CD8-positive, alpha-beta memory T cell (primary cell): ENCODE results near the gene ANXA1. TPM values are rescaled to one million over a fixed set of nuclear protein-coding genes. Genes with fewer than 3 reads are reported as not detected.

Experiments used
- CTCF ChIA-PET: fragments of 350-600 bp; sonication (Branson Sonifier 250); formaldehyde crosslinking; loops from one replicate; lab custom pipeline; 2021; ENCODE audit warnings: antibody characterized with exemption; lab: Charles Lee
- POLR2A ChIA-PET: fragments of 350-600 bp; sonication (Branson Sonifier 250); formaldehyde crosslinking; loops from one replicate; lab custom pipeline; 2021; ENCODE audit warnings: antibody characterized with exemption; lab: Charles Lee
- DNase-seq, 5 donors: peaks; one replicate each; pipeline versions ENCODE4 v3.0.0 to v3.0.0-alpha.2; 2020 to 2022; ENCODE audit warnings: mixed read lengths in 1 of 5
- H3K27ac ChIP-seq: one replicate; pipeline ENCODE4 v1.7.0; 2013; ENCODE audit warnings: low read depth, mild to moderate bottlenecking, low read length, moderate library complexity
- H3K27me3 ChIP-seq: 2 replicates; pipeline ENCODE4 v1.7.0; 2013; ENCODE audit warnings: low read length, mild to moderate bottlenecking; ENCODE audit not compliant: insufficient read depth, poor library complexity, severe bottlenecking
- H3K36me3 ChIP-seq: 2 replicates; pipeline ENCODE4 v1.7.0; 2013; ENCODE audit warnings: mild to moderate bottlenecking, low read length, moderate library complexity; ENCODE audit not compliant: insufficient read depth
- H3K4me1 ChIP-seq: 2 replicates; pipeline ENCODE4 v1.7.0; 2013; ENCODE audit warnings: mild to moderate bottlenecking, low read length, moderate library complexity; ENCODE audit not compliant: insufficient read depth
- H3K4me3 ChIP-seq: 2 replicates; pipeline ENCODE4 v1.7.0; 2013; ENCODE audit warnings: mild to moderate bottlenecking, low read length
- H3K9me3 ChIP-seq: 2 replicates; pipeline ENCODE4 v1.7.0; 2013; ENCODE audit warnings: mild to moderate bottlenecking, low read length
- H3K27ac Mint-ChIP-seq, 8 donors: one replicate each; pipeline ENCODE4 v1.8.0; 2020 to 2021; ENCODE audit warnings: mixed read lengths in 8 of 8, mild to moderate bottlenecking in 6 of 8, inconsistent platforms in 3 of 8, moderate library complexity in 3 of 8
- H3K27me3 Mint-ChIP-seq, 2 donors: one replicate each; pipeline ENCODE4 v1.8.0; 2020 to 2021; ENCODE audit warnings: mixed read lengths in 2 of 2, mild to moderate bottlenecking in 1 of 2, moderate library complexity in 1 of 2
- H3K36me3 Mint-ChIP-seq, 3 donors: one replicate each; pipeline ENCODE4 v1.8.0; 2020 to 2021; ENCODE audit warnings: mixed read lengths in 3 of 3, inconsistent platforms in 1 of 3, mild to moderate bottlenecking in 1 of 3
- H3K4me1 Mint-ChIP-seq, 3 donors: one replicate each; pipeline ENCODE4 v1.8.0; 2020 to 2021; ENCODE audit warnings: mixed read lengths in 3 of 3, inconsistent platforms in 1 of 3, mild to moderate bottlenecking in 1 of 3
- H3K4me3 Mint-ChIP-seq, 7 donors: one replicate each; pipeline ENCODE4 v1.8.0; 2020 to 2021; ENCODE audit warnings: mixed read lengths in 7 of 7, mild to moderate bottlenecking in 6 of 7, moderate library complexity in 4 of 7, inconsistent platforms in 2 of 7
- H3K9me3 Mint-ChIP-seq, 5 donors: one replicate each; pipeline ENCODE4 v1.8.0; 2020 to 2022; ENCODE audit warnings: mixed read lengths in 5 of 5, mild to moderate bottlenecking in 3 of 5, moderate library complexity in 2 of 5, inconsistent platforms in 1 of 5
- polyA plus RNA-seq: library from polyadenylated mRNA; unstranded; fragments of 300-500 nt; fragmentation: Illumina TruSeq; gene quantifications from one replicate; pipeline ENCODE4 v1.2.3, GENCODE V29; 2021
- total RNA-seq, 2 experiments: library from RNA; stranded (reverse); gene quantifications; one replicate each; pipeline ENCODE4 v1.2.3, GENCODE V29; 2021

The ANXA1 gene
- total and polyA plus RNA-seq, 3 experiments from 2014 or later = 87.7 to 517 (median 93.2) TPM

DNA sequence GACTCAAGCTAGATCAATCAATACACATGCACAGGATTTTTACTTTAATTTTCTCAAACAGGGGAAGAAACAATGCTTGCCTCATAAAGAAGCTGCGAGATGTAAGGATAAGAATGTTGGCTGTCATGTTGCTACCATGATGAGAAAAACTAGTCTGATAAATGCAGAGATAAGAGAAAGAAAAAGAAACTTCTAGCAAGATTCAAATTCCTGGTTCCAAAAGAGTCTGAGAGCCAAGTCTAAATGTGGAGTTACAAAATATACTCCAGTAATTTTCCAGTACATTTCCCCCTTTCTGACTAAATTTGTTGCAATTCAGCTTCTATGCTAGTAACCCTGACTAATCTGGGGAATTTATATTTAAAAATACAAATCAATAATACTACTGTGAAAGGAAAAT lies 10.4 kb upstream of the ANXA1 start:
- peaks cover 0 to 2% (median 0%) of the 10 kb centered on the region in 3 donors for H3K36me3 Mint-ChIP-seq
- Histone ChIP-seq H3K4me3 (no peak overlapping the region), H3K4me1 (no peaks in the 10 kb centered on the region), H3K27me3 (no peaks in the 10 kb centered on the region), H3K27ac (no peak overlapping the region), H3K36me3 (no peaks in the 10 kb centered on the region), H3K9me3 (no peaks in the 10 kb centered on the region)
- CTCF ChIA-PET = no interaction called here
- H3K27me3 Mint-ChIP-seq = peaks cover 0 to 1% of the 10 kb centered on the region in 2 donors
- H3K4me1 Mint-ChIP-seq = peaks cover 2 to 17% (median 13%) of the 10 kb centered on the region in 3 donors
- POLR2A ChIA-PET = no interaction called here
- no peak overlapping the region for H3K4me3 Mint-ChIP-seq
- H3K27ac Mint-ChIP-seq = no peak overlapping the region
- DNase-seq = no peak
- H3K9me3 Mint-ChIP-seq = no peaks in the 10 kb centered on the region

- Histone ChIP-seq H3K9me3 (no peaks in the 10 kb centered on the region), H3K4me3 (no peak overlapping the region), H3K27me3 (no peaks in the 10 kb centered on the region), H3K4me1 (peaks cover 7% of the 10 kb centered on the region), H3K36me3 (no peaks in the 10 kb centered on the region), H3K27ac (peak overlapping the region; percentile 4)
- Mint-ChIP-seq H3K27me3 (peaks cover 0 to 1% of the 10 kb centered on the region in 2 donors), H3K36me3 (peaks cover 0 to 4% (median 0%) of the 10 kb centered on the region in 3 donors), H3K4me3 (no peak overlapping the region), H3K27ac (no peak overlapping the region), H3K9me3 (no peaks in the 10 kb centered on the region), H3K4me1 (peaks cover 10 to 24% (median 22%) of the 10 kb centered on the region in 3 donors)
- POLR2A ChIA-PET = interaction anchor here (0.7 kb wide), 1 partner anchor 9 kb away, joined by 5 read pairs; no protein-coding TSS in a partner anchor
- CTCF ChIA-PET = no interaction called here
- no peak for DNase-seq
Measured at GRCh38 chr9:73143711-73144328, 7.8 kb upstream of the ANXA1 start.

DNA sequence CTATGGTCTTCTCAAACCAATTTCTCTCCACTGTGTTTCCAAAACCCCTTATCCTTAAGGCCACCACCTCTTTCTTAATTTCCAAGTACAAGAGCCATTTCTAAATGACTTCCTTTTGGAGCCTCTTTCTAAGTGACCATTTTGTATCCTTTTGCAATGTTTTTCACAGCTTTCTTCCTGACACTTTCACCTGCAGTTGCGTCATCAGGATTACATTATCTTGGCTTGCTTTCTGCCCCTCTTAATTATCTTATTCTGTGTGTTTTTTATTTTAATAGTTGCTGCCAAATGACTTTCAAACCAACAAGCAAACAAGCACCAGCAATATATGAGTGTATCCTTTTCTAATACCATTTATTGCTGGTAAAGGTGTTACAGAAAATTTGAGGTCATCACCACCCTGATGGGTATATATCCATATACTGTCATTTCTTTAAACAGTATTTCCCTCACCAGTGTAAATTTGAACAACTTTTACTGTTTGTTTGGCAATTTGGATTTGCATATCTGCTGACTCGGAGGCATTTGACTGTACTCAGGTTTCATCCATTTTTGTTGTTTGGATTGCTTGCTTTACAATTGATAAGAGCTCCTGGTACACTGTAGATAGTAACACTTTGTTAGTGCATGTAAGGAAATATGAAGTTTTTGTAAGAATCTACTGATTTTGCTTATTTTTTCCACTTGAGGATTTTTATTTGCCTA lies 5.4 kb upstream of the ANXA1 start:
- no peak for DNase-seq
- peak overlapping the region in 1 of 8 donors; percentile 0 for H3K27ac Mint-ChIP-seq
- H3K36me3 ChIP-seq = no peaks in the 10 kb centered on the region
- peaks cover 0 to 1% of the 10 kb centered on the region in 2 donors for H3K27me3 Mint-ChIP-seq
- ChIA-PET POLR2A (interaction anchor here (1.1 kb wide), 1 partner anchor 13 kb away, joined by 3 read pairs; no protein-coding TSS in a partner anchor), CTCF (no interaction called here)
- H3K4me1 ChIP-seq = peaks cover 31% of the 10 kb centered on the region
- peak overlapping the region; percentile 14 for H3K27ac ChIP-seq
- no peak overlapping the region for H3K4me3 Mint-ChIP-seq
- no peaks in the 10 kb centered on the region for H3K9me3 Mint-ChIP-seq
- no peaks in the 10 kb centered on the region for H3K9me3 ChIP-seq
- H3K27me3 ChIP-seq = no peaks in the 10 kb centered on the region
- peaks cover 31 to 47% (median 44%) of the 10 kb centered on the region in 3 donors for H3K4me1 Mint-ChIP-seq
- no peak overlapping the region for H3K4me3 ChIP-seq
- peaks cover 0 to 2% (median 0%) of the 10 kb centered on the region in 3 donors for H3K36me3 Mint-ChIP-seq

DNA sequence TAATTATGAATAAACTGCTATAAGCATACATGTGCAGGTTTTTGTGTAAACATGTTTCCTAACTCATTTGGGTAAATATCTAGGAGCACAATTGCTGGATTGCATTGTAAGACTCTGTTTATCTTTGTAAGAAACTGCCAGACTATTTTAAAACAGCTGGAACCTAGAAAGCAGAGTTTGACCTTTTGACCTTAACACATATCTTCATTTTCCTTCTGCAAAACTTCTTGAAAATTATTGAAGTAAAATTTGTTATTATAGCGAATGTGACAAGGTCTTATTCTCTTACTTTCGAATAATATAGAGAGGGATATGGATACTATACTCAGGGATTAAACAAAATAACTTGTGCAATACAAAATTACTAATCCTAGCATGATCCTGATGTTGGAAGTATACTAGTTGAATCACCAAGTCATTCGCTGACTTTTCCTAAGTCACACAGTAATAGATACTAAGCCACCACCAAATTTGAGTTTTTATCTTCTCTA lies 3.2 kb upstream of the ANXA1 start:
- peaks cover 2 to 14% (median 3%) of the 10 kb centered on the region in 3 donors for H3K36me3 Mint-ChIP-seq
- no peaks in the 10 kb centered on the region for H3K9me3 Mint-ChIP-seq

DNA sequence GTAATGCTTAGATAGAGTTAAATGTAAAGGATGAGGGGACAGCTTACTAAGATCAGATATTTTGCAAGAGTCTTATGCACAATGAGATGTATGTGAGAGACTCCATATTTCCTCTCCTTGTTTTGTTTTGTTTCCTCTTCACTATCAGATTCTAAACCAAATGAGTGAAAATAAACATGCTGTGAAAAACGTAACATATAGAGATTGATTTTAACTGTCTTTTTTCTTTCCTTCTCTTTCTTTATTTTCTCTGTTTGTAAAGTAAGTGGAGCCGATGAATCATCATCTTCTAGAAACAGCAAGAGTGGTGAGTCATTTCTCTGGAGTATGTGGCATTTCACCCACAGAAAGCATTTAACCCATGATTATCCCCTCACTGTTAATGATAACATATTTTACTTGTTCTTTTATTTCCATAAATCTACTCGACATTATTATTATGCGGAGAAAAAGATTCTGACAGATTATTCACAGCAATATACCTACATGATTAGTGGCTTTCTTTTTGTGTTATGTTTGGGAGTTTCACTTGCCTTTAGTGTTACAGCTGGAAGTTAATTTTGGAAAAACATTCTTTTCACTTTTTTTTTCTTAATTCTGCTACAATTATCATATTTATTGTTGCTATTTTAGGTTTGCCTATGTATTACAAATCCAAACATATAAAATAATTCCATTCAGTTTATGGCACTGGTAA lies 2.1 kb upstream of the ANXA1 start:
- H3K4me1 Mint-ChIP-seq = peaks cover 42 to 56% (median 51%) of the 10 kb centered on the region in 3 donors
- H3K36me3 Mint-ChIP-seq = peaks cover 2 to 23% (median 3%) of the 10 kb centered on the region in 3 donors
- Histone ChIP-seq H3K4me1 (peaks cover 45% of the 10 kb centered on the region), H3K9me3 (no peaks in the 10 kb centered on the region), H3K27ac (peak overlapping the region; percentile 93), H3K27me3 (no peaks in the 10 kb centered on the region), H3K4me3 (no peak overlapping the region), H3K36me3 (no peaks in the 10 kb centered on the region)
- H3K27ac Mint-ChIP-seq = peak overlapping the region; percentile 70 to 99 (median 83)
- DNase-seq = peak in 2 of 5 donors; percentile 34 to 49
- no peaks in the 10 kb centered on the region for H3K27me3 Mint-ChIP-seq
- H3K4me3 Mint-ChIP-seq = peak overlapping the region; percentile 47 to 74 (median 66)
- ChIA-PET POLR2A (no interaction called here), CTCF (no interaction called here)
- no peaks in the 10 kb centered on the region for H3K9me3 Mint-ChIP-seq

More for the DNA sequence above, 3.2 kb upstream of the ANXA1 start:
- ChIA-PET CTCF (no interaction called here), POLR2A (no interaction called here)
- Histone ChIP-seq H3K27me3 (no peaks in the 10 kb centered on the region), H3K4me3 (no peak overlapping the region), H3K36me3 (no peaks in the 10 kb centered on the region), H3K4me1 (peaks cover 35% of the 10 kb centered on the region), H3K9me3 (no peaks in the 10 kb centered on the region), H3K27ac (peak overlapping the region; percentile 93)
- Mint-ChIP-seq H3K4me3 (peak overlapping the region in 1 of 7 donors; percentile 66), H3K4me1 (peaks cover 36 to 53% (median 51%) of the 10 kb centered on the region in 3 donors), H3K27me3 (no peaks in the 10 kb centered on the region), H3K27ac (peak overlapping the region in 5 of 8 donors; percentile 24 to 98 (median 70))
- DNase-seq = no peak

GRCh38 chr9:73152543-73152844 lies 829 bp downstream of the ANXA1 start:
- POLR2A ChIA-PET = interaction anchor here (1.0 to 1.6 kb wide), 4 partner anchors 9 to 788 kb away, joined by 3 to 28 read pairs (median 4); partner anchors contain the start of gene ZFAND5
- Mint-ChIP-seq H3K27ac (peak overlapping the region; percentile 79 to 99 (median 96)), H3K4me1 (peaks cover 64 to 78% (median 76%) of the 10 kb centered on the region in 3 donors), H3K9me3 (no peaks in the 10 kb centered on the region), H3K4me3 (peak overlapping the region; percentile 92 to 99 (median 93)), H3K27me3 (no peaks in the 10 kb centered on the region), H3K36me3 (peaks cover 3 to 41% (median 5%) of the 10 kb centered on the region in 3 donors)
- CTCF ChIA-PET = interaction anchor here (1.1 to 1.7 kb wide), 4 partner anchors 13 to 45 kb away, joined by 3 to 13 read pairs (median 4); no protein-coding TSS in a partner anchor
- peak overlapping the region; percentile 93 for H3K27ac ChIP-seq
- peak overlapping the region; percentile 79 for H3K4me3 ChIP-seq
- DNase-seq = no peak
- H3K4me1 ChIP-seq = peaks cover 64% of the 10 kb centered on the region
- no peaks in the 10 kb centered on the region for H3K27me3 ChIP-seq
- H3K9me3 ChIP-seq = no peaks in the 10 kb centered on the region
- no peaks in the 10 kb centered on the region for H3K36me3 ChIP-seq

- Histone ChIP-seq H3K27ac (peak overlapping the region; percentile 93), H3K27me3 (no peaks in the 10 kb centered on the region), H3K9me3 (no peaks in the 10 kb centered on the region), H3K4me1 (peaks cover 68% of the 10 kb centered on the region), H3K4me3 (peak overlapping the region; percentile 79), H3K36me3 (no peaks in the 10 kb centered on the region)
- Mint-ChIP-seq H3K36me3 (peaks cover 7 to 45% (median 8%) of the 10 kb centered on the region in 3 donors), H3K27me3 (no peaks in the 10 kb centered on the region), H3K9me3 (no peaks in the 10 kb centered on the region), H3K4me1 (peaks cover 68 to 82% (median 79%) of the 10 kb centered on the region in 3 donors), H3K27ac (peak overlapping the region; percentile 79 to 99 (median 96)), H3K4me3 (peak overlapping the region; percentile 92 to 99 (median 93))
- ChIA-PET CTCF (interaction anchor here (0.8 to 1.7 kb wide), 6 partner anchors 13 to 45 kb away, joined by 3 to 13 read pairs (median 4); no protein-coding TSS in a partner anchor), POLR2A (interaction anchor here (1.0 to 1.6 kb wide), 4 partner anchors 10 to 788 kb away, joined by 3 to 28 read pairs (median 4); partner anchors contain the start of gene ZFAND5)
- DNase-seq = peak in 2 of 5 donors; percentile 47 to 48
Measured at GRCh38 chr9:73152953-73153352, 1.3 kb downstream of the ANXA1 start.
